Measurements from ENCODE around the gene GAPDHS. TPM values are rescaled to one million over a fixed set of nuclear protein-coding genes. Genes with fewer than 3 reads are reported as not detected.

Gene GAPDHS
- total RNA-seq, 1 experiment from 2014 or later: not detected

DNA sequence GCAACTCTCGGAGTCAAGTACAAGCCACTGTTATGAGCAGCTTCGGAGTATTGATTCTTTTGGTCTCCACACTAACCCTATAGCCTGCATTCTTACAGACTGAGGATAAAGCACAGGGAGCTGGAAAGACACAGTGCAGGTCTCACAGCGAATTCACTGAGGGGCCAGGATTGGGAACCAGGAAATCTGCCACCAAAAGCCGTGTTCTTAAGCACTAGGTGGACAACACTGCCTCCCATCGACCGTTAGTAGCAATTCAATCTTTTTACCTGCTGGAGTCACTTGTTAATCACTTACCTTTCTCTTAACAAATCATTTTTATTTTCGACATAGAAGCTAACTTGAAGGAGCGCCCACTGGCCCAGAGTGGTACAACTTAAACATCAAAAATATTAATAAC lies 59.0 kb downstream of the GAPDHS start:
- Mint-ChIP-seq H3K27ac (no peak overlapping the region), H3K4me3 (no peak overlapping the region), H3K36me3 (ENCODE audit: insufficient read depth in 1 of 3, low read depth in 3 of 3) (no peaks in the 10 kb centered on the region), H3K27me3 (ENCODE audit: low read depth) (peaks cover 23% of the 10 kb centered on the region), H3K4me1 (peaks cover 0 to 2% of the 10 kb centered on the region in 2 experiments; a peak in 1 of 4 replicates), H3K9me3 (no peaks in the 10 kb centered on the region)
- Histone ChIP-seq H3K4ac (ENCODE audit: low read depth, low read length) (no peak overlapping the region), H3K27me3 (ENCODE audit: insufficient read depth, low read length) (no peaks in the 10 kb centered on the region), H2AK5ac (ENCODE audit: insufficient read length, low read length) (no peak overlapping the region), H3K14ac (ENCODE audit: insufficient read depth, low read length) (no peak overlapping the region), H2BK12ac (ENCODE audit: insufficient read length, low read depth, low read length) (no peak overlapping the region), H4K5ac (ENCODE audit: insufficient read length, low read depth, low read length) (no peak overlapping the region), H3K79me1 (ENCODE audit: insufficient read depth, low read depth, low read length, poor library complexity, severe bottlenecking) (no peaks in the 10 kb centered on the region), H2BK20ac (ENCODE audit: low read depth, low read length, poor library complexity, severe bottlenecking) (no peak overlapping the region), H3K4me2 (ENCODE audit: insufficient read depth, insufficient read length, low read length) (no peak overlapping the region), H4K91ac (ENCODE audit: insufficient read length, low read depth, low read length) (no peak overlapping the region), H3K9me3 (ENCODE audit: control insufficient read depth, low read depth, low read length) (no peaks in the 10 kb centered on the region), H4K8ac (replicated peaks; ENCODE audit: insufficient read length, low read depth, low read length) (no peak overlapping the region), H3K23ac (ENCODE audit: insufficient read length, low read depth, low read length) (no peak overlapping the region), H4K20me1 (ENCODE audit: control insufficient read depth, insufficient read depth, insufficient read length) (no peaks in the 10 kb centered on the region), H3T11ph (ENCODE audit: low read length) (no peak overlapping the region), H3K27ac (ENCODE audit: insufficient read length, low read depth, low read length) (no peak overlapping the region), H2AFZ (ENCODE audit: low read length) (no peak overlapping the region), H3K18ac (ENCODE audit: insufficient read length, low read depth, low read length) (no peak overlapping the region), H2BK120ac (ENCODE audit: low read depth, low read length, poor library complexity, severe bottlenecking) (no peak overlapping the region), H3K56ac (ENCODE audit: insufficient read length, low read depth, low read length) (no peak overlapping the region), H3K23me2 (ENCODE audit: insufficient read length, low read depth, low read length, poor library complexity, severe bottlenecking) (no peaks in the 10 kb centered on the region), H2BK15ac (ENCODE audit: low read depth, low read length) (no peak overlapping the region), H3K4me1 (ENCODE audit: insufficient read depth, low read length) (no peaks in the 10 kb centered on the region), H2BK5ac (ENCODE audit: insufficient read length, low read length) (no peak overlapping the region), H3K9ac (ENCODE audit: extremely low read depth, insufficient read length, low read length) (no peak overlapping the region), H3K79me2 (ENCODE audit: insufficient read depth, low read length) (no peaks in the 10 kb centered on the region)
- no CpG with 5 or more reads among the region's 8 CpGs for WGBS (ENCODE audit: extremely low coverage, insufficient read length, low lambda C conversion rate)
- TF ChIP-seq, protein P1, sequence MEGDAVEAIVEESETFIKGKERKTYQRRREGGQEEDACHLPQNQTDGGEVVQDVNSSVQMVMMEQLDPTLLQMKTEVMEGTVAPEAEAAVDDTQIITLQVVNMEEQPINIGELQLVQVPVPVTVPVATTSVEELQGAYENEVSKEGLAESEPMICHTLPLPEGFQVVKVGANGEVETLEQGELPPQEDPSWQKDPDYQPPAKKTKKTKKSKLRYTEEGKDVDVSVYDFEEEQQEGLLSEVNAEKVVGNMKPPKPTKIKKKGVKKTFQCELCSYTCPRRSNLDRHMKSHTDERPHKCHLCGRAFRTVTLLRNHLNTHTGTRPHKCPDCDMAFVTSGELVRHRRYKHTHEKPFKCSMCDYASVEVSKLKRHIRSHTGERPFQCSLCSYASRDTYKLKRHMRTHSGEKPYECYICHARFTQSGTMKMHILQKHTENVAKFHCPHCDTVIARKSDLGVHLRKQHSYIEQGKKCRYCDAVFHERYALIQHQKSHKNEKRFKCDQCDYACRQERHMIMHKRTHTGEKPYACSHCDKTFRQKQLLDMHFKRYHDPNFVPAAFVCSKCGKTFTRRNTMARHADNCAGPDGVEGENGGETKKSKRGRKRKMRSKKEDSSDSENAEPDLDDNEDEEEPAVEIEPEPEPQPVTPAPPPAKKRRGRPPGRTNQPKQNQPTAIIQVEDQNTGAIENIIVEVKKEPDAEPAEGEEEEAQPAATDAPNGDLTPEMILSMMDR (conservative IDR thresholded peaks at IDR 0.05): peak; percentile 81
- DNase-seq: peak; percentile 64

Other genes with a start within 250 kb of the GAPDHS start
- 0.13 TPM in 1 of 2 replicates, not detected in the other for gene MAG, start 241.3 kb upstream of the GAPDHS start, total RNA-seq (2021)
- gene CD22, start 204.3 kb upstream of the GAPDHS start, total RNA-seq (2021): not detected in 2 replicates
- gene FFAR1, start 185.6 kb upstream of the GAPDHS start, total RNA-seq (2021): not detected in 2 replicates
- not detected in 2 replicates for gene FFAR3, start 175.0 kb upstream of the GAPDHS start, total RNA-seq (2021)
- gene GPR42, start 162.4 kb upstream of the GAPDHS start, total RNA-seq (2021): not detected in 2 replicates
- gene FFAR2, start 85.2 kb upstream of the GAPDHS start, total RNA-seq (2021): not detected in 2 replicates
- 0.87 and 1.3 TPM in 2 replicates for gene KRTDAP, start 43.0 kb upstream of the GAPDHS start, total RNA-seq (2021)
- gene DMKN, start 19.8 kb upstream of the GAPDHS start, total RNA-seq (2021): 267 and 278 TPM in 2 replicates
- gene SBSN, start 5.1 kb upstream of the GAPDHS start, total RNA-seq (2021): 0.15 and 0.24 TPM in 2 replicates
- 125 and 128 TPM in 2 replicates for gene TMEM147, start 12.2 kb downstream of the GAPDHS start, total RNA-seq (2021)
- gene ATP4A, start 30.2 kb downstream of the GAPDHS start, total RNA-seq (2021): 0.24 and 0.88 TPM in 2 replicates
- gene PMIS2, start 52.7 kb downstream of the GAPDHS start, total RNA-seq (2021): not detected in 2 replicates
- gene HAUS5, start 79.3 kb downstream of the GAPDHS start, total RNA-seq (2021): 32.8 and 32.9 TPM in 2 replicates
- gene RBM42, start 95.6 kb downstream of the GAPDHS start, total RNA-seq (2021): 83.3 and 85.8 TPM in 2 replicates
- 1.5 and 1.9 TPM in 2 replicates for gene ETV2, start 108.3 kb downstream of the GAPDHS start, total RNA-seq (2021)
- 422 and 432 TPM in 2 replicates for gene COX6B1, start 114.9 kb downstream of the GAPDHS start, total RNA-seq (2021)
- gene UPK1A, start 133.1 kb downstream of the GAPDHS start, total RNA-seq (2021): 3.0 and 4.3 TPM in 2 replicates
- gene ZBTB32, start 171.1 kb downstream of the GAPDHS start, total RNA-seq (2021): 0.13 TPM in 1 of 2 replicates, not detected in the other
- gene KMT2B, start 184.5 kb downstream of the GAPDHS start, total RNA-seq (2021): 47.7 and 50.5 TPM in 2 replicates
- gene IGFLR1, start 209.0 kb downstream of the GAPDHS start, total RNA-seq (2021): 2.9 and 3.2 TPM in 2 replicates
- gene U2AF1L4, start 212.0 kb downstream of the GAPDHS start, total RNA-seq (2021): 16.8 and 19.2 TPM in 2 replicates
- gene PSENEN, start 212.2 kb downstream of the GAPDHS start, total RNA-seq (2021): 69.7 and 77.7 TPM in 2 replicates
- 4.7 and 5.9 TPM in 2 replicates for gene LIN37, start 215.1 kb downstream of the GAPDHS start, total RNA-seq (2021)
- gene HSPB6, start 223.6 kb downstream of the GAPDHS start, total RNA-seq (2021): 0.37 TPM in 2 replicates
- 21.8 and 29.1 TPM in 2 replicates for gene PROSER3, start 224.7 kb downstream of the GAPDHS start, total RNA-seq (2021)
- gene ARHGAP33, start 242.1 kb downstream of the GAPDHS start, total RNA-seq (2021): 18.7 and 19.5 TPM in 2 replicates

Data from H9 (cell line).